NCI-H446 treated with DMSO at 0.1 percent for 48 hours (cell line): ENCODE measurements around the gene RPL37A.

Source experiments
- DNase-seq: peaks from one replicate; lab custom pipeline; 2025; lab: John Stamatoyannopoulos, UW

Gene RPL37A

DNA sequence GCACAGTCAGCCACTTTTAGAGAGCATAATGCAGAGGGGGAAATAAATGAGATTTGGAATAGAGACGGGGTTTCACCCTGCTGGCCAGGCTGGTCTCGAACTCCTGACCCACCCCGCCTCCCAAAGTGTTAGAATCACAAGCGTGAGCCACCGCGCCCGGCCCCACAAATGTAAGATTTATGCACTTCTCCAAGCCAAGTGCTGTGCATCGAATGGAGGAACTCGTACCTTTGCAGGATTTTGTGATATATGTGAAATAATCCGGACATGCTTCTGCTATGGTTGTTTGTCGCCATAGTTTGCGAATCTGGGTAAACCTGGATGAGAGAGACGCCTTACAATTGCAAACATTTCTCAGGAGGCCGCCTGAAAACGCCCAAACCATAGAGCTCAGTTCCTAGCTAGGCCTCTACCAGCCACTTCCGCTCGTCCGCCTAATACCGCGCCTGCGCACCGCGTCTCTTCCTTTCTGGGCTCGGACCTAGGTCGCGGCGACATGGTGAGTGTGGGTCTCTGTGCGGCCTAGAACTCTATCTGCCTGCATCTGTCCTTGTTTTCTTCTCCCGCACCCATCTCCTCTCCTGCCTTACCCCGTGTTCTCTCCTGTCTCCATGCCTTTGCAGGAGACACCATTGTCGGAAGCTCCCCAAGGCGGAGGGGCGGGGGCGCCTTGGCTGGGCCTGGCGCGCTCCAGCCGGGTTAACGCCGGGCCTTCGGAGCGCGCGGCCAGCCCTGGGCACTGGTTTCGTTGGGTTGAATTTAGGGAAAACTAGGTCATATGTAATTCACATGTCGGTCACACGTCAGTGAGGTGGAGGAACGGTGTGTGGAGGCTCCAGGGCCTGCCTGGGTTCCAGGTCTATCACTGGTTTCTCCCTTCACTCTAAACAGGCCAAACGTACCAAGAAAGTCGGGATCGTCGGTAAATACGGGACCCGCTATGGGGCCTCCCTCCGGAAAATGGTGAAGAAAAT lies at the start of gene RPL37A:
RPL37A (plus strand) TSS at position 466 of the 974 bp plus-strand sequence; CDS start at position 497, 31 bp downstream.
- DNase-seq, result peak; percentile 92

DNA sequence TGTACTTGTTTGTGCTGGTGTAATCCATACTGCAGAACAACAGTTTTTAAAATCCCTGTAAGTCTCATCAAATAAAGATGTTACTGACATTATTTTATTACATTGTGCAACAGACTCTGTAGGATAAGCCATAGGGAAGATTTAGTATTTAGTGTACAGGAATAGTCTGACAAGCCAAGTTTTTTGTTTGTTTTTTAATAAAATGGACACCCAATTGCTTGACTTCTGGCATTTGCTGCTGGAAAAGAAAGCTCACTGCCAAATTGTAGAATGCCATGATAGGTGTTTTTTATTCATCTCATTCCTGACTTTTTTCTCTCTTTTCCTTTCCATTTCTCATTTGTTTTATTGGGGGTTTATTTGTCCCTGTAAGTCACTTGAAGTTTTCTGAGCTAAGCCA lies 48.3 kb upstream of the RPL37A start:
- DNase-seq, result no peak

DNA sequence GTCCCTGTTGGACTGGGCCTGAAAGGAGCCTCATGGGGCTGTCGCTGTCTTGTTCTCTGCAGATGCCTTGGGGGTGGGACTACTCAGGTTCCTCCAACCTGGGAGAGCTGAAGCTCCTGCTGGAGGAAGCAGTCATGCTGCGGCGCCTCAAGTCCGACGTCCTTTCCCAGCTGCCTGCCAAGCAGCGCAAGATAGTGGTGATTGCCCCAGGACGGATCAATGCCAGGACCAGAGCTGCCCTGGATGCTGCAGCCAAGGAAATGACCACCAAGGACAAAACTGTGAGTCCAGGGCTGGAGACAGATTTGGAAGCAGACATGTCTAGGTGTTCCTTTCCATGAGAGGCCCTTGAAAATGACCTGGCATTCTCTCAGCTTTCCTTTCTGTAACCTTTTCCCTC lies 47.9 kb upstream of the RPL37A start:
- DNase-seq, result no peak

DNA sequence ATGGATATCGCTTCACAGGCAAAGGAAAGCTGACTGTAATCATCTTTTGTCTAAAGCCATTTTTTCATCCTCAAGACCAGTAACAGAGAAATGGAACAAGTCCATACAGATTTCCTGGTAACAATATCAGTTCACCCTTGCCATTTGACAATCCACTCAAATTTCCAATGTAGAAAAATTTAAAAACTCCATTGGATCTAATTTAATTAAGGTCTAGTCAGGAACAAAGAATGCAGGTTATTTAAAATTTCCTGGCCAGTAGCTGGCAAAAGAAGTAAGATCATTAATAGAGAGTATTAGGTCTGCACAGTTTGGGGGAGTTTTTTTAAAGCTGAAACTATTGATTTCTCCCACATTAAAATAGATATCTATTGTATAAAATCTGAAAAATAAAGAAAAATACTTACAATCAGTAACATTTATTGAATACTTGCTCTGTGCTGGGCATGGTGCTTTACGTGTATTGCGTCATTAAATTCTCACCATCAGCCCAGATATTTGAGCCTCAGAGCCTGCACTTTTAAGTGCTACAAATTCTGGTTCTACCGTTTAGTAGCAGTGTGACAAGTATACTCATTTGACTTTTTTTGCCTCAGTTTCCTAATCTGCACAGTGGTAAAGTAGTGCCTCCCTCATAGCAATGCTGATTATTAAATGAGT lies 44.6 kb upstream of the RPL37A start:
- DNase-seq, result no peak

DNA sequence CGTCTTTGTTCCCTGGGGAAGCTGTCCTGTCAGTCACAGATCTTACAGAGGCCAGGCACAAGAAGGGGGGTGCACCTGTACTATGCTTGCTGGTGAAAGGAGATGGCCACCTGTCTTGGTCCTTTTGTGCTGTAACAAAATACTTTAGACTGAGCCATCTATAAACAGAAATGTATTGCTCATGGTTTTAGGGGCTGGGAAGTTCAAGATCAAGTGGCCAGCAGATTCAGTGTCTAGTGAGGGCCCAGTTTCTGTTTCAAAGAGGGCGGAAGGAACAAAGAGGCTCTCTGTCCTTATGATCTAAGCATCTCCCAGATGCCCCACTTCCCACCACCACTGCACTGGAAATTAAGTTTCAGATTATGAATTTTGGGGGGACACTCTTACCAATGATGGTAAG lies 35.5 kb upstream of the RPL37A start:
- no peak for DNase-seq

DNA sequence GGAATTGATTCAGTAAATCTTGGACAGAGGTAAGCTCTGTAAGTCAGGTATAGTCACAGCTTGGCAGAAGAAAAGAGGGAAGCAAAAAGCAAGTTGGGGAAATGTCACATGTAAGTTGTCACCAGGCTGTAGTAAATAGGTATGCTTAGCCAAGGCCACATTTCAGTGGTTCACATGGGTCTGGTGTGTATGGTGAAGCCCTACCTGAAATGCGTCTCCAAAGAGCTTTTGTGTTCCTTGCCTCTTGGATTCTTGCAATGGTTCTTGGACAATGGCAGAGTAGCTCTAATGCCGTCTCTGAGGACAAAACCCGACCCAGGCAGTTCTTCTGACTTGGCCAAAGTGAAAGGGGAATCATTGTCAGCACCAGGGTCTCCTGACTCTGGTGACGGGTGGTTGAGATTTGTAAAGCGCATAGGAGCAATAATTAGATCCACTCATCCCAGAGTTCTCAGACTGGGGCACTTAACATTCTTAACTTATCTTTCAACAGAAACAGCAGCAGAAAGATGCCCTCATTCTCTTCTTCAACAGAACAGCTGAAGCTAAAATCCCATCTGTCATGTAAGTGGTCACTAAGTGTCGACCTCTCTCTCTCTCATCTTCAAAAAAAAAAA lies 34.4 kb upstream of the RPL37A start:
- DNase-seq, result no peak

DNA sequence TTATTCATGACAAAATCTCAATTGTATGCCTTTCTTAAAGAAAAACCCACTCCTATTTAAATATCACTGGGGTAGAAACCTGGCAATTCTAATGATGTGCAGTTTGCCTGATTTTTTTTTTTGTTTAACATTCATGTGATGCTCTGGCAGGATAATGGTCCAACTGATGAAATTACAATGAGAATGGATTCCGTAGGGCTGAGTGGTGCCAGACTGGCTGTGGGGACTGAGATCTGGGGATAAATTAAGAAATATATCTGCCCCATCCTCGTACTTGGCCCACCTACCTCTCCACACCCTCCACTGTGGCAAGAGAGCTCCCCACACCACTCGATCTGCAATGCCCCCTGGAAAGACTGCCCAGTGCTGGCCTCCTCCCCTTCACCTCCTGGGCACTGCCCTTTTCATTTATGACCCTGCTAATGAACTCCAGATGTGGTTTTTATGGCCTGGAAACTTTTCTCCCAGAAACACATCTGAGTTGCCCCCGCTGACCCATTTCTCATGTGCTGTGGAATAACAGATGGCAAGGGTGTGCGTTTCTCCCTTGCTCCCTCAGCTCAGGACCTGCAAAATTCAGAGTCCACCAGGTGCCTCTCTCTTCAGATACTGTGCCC lies 33.0 kb upstream of the RPL37A start:
- no peak for DNase-seq

DNA sequence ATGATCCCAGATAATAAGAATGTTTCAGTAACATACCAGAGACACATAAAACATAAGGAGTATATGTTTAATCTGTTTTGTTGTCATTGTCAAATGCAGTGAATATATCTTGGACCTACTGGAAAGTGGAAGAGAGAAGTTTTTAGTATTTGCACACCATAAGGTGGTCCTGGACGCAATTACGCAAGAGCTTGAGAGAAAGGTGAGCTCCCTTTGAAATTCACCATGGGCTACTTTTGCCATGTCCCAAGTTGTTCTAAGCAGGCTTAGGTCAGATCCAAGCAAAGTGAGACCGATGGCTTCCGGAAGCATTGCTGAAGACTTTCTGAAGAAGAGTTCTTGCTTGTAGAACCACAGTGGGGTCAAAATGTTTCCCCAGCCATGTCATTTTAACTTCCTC lies 30.8 kb upstream of the RPL37A start:
- DNase-seq, result no peak

DNA sequence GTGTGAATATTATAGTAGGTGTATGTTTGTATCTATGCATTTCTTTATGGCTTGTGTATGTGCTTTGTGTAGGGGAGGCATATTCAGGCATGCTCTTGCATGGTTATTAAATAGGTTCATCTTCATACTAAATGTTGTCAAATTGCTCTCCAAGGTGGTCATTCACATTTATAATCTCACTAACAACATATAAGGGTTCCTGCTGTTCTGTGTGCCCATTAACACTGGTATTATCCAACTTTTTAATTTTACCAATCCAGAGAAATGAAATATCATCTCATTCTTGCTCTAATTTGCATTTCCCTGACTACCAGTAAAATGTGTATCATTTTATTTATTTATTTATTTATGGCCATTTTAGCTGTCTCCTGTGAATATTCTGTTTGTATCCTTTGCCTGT lies 29.0 kb upstream of the RPL37A start:
- DNase-seq, result no peak

DNA sequence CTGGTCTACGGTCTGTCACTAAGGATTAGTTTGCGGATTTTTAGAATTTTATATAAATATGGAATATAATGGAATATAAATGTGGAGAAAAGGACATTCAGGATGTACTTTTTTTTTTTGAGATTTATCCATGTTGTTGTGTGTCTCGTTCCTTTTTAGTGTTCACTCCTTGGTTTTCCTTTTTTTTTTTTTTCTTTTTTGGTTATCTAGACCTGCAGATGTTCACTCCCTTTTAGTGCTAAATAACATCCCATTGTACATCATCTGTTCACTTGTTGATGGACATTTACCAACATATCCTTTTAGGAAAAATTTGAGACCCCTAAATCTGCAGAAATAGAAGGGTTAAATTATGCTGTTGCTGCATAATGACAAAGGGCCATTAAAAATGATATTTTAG lies 25.5 kb upstream of the RPL37A start:
- DNase-seq, result no peak

DNA sequence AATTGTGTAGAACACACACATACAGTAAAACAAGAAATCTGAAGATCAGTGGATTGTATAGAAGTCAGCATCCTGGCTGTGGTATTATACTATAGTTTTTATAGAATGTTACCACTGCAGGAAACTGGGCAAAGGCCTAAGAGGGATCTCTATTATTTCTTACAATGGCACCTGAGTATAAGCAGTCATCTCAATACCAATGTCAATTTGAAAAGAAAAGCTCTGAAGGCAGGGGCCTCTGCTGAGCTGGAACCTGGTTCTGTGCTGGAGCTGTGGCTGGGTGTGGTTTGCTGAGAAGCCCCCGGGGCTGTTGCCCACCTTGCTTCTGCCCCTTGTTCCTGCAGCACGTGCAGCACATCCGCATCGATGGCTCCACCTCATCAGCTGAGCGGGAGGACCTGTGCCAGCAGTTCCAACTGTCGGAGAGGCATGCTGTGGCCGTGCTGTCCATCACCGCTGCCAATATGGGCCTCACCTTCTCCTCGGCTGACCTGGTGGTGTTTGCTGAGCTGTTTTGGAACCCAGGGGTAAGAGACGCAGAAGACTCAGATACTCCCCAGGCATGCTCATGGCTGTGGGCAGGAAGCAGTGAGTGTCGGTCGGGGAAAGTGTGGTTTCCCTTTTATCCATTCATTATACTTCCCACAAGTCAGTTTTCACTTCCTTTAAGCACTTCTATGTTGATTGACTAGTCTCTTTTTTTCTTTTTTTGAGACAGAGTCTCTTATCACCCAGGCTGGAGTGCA lies 23.5 kb upstream of the RPL37A start:
- DNase-seq, result no peak

DNA sequence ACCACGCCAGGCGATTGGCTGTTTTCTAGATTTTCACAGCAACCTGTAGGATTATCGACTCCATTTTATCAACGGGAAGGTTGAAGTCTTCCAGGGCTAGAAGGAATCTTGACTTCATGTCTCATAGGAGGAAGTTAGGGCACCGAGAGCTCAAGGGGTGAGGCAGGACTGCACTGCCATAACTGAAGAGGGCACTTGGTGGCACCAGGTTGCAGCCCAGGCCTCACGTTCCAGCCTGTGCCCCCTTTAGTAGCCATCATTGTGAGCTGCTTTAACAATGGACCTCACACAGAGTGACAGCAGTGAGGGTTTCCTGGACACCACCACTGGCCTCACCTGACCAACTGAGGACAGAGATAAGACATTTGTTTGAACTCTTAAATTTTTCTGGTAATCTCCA lies 22.9 kb upstream of the RPL37A start:
- DNase-seq, result no peak

DNA sequence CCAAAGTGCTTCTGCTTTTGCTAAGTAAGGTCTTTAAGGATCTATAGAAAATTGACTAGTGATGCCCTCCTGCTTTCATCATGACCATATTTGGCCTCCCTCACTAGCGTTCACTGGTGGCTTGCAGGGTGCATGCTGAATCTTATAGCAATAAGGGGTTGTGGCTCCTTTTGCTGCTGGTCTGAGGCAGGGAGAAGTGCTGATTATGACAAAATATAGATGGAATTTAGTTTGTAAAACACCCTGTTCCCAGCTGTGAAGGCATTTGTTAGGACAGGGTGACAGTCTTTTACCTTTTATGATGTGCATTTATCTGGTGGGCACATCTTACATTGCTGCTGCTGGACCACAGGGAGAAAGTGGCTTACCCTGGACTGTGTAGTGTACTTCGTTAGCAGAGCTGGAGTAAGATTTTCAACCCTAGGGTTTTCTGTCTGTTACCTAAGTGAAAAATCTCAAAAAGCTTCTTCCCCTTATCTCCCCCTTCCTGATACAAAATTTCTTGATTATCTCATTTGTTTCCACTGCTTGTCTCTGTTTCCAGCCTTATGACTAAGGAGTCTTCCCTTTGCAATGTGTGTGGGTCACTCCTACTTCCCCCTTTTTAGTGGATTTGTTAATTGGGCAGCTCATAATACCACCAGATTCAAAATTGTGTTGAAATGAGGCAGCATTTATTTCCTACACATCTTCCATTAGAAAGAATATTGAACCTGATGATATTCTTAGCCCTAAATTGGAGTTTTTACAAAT lies 21.2 kb upstream of the RPL37A start:
- DNase-seq, result no peak

DNA sequence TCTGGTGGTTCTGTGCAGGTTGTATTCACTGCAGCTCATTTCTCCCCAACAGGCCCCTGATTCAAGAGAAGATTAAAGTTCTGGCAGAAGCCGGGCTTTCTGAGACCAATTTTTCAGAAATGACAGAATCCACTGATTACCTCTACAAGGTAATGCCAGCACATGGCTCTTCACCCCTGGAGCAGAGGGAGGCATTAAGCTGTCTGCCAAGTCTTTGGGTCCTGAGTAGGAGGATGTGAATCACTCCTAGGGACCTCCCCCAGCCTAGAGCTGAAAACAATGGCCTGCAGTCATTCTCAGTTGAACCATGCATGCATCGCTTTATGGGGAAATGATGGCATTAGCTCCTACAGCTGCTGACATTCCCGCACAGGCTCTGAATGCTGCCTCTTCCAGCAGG lies 20.5 kb upstream of the RPL37A start:
- DNase-seq, result no peak

DNA sequence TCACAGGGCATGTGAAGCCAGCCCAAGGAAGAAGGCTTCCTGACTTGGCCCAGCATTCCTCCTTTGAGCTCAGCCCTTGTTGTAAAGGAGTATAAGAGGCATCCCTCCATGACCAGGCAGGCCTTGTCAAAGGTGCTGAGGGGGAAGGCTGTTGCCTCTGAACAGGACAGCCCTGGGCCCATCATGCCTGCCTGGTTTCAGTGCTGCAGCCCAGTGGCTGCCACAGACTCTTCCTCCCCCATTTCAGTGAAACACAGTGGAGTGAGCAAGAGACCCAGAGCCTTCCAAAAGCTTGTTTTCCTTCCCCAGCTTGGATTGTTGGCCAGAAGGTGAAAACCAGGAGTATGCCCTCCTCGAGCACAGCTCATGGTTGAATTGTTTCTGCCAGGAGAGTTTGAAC lies 19.9 kb upstream of the RPL37A start:
- no peak for DNase-seq

DNA sequence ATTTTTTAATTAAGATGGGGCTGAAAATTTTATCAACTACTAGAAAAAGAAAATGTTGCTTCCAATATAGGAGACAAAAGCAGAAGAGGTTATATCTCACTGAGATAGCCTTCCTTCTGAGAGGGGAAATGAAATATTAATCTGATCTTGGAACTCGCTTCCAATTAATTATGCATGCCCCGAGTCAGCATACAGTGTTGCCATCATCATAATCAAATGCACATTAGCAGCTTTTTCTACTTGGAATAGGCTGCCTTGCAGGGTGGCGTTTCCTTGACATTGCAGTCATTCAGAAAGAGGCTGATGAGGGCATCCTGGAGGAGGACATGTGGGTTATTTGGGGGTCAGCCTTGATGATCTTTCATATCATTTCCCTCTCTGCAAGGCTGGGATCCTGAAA lies 18.4 kb upstream of the RPL37A start:
- no peak for DNase-seq

DNA sequence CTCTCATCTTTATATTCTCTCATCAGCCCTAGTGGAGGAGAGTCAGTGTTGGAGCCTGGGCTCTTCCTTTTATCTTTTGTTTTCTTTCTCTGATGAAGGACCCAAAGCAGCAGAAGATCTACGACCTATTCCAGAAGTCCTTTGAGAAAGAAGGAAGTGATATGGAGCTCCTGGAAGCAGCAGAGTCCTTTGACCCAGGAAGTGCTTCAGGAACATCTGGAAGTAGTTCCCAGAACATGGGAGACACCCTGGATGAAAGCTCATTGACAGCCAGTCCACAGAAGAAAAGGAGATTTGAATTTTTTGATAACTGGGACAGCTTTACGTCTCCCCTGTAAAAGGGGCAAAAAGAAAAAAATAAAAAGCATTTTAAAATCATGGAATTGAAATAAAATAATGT lies 16.0 kb upstream of the RPL37A start:
- no peak for DNase-seq

DNA sequence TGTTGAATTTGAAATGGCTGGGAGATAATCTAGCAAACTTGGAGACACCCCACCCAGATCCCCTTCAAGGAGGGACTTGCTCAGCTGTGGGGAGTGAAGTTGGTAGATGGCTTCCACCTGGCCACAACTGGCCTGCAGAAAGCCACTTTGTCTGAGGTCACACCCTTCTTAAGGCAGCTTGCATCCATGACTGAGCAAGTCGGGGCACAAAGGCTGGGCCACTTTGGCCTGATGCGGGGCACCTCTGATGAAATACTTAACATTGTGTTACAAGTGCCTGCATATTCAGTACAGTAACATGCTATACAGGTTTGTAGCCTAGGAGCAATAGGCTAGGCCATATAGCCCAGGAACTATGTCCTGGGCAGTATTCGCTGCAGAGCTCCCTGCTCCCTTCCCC lies 13.4 kb upstream of the RPL37A start:
- no peak for DNase-seq

DNA sequence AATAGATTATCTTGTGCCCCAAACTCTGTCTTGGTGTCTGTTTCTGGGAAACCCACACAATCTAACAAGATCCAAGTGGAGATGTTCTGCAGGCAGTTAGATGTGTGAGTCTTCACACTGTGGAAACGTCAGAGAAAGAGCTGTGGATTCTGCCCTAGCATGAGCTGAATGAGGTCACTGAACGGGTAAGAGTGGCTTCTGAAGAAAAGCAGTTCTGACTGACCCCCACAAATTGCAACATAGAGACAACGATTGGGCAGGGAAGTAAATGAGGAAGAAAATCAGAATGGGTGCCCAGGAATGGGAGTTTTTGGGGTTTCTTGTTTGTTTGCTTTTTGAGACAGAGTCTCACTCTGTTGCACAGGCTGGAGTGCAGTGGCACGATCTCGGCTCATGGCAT lies 12.9 kb upstream of the RPL37A start:
- no peak for DNase-seq

DNA sequence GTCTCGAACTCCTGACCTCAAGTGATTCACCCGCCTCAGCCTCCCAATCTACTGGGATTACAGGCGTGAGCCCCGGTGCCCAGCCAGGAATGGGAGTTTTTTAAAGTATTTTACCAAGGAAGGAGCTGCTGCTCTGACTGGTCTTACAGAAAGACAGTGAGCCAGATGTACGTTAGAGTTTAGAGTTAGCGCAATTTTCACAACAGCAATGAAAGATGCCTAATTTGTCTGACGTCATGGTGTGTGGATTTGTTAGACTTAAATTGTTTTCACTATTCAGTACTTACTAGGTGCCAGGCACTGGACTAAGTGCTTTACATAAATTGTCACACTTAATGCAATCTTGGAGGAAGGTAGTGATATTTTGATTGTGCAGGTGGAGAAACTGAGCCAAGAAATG lies 12.4 kb upstream of the RPL37A start:
- no peak for DNase-seq

DNA sequence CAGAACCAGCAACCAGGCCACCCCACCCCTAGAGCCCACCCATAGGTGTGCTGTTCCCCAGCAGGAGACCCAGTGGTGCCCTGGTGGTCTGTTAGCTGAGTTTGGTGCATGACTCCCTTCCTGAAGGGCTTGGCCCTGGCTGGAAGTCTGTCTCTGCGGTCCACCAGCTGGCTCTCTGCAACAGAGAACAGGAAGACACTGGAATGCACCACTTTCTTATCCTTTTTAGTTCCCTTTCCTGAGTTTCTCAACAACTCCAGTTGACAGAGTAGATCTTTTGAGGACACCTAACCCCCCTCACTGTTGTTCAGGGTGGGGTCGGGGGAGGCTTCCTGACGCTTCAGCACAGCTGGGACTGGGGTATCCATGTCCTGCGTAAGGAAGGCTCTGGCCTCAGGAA lies 11.9 kb upstream of the RPL37A start:
- no peak for DNase-seq
